HepG2 (cell line): ENCODE measurements around the gene C1orf74. TPM values are rescaled to one million over a fixed set of nuclear protein-coding genes. Genes with fewer than 3 reads are reported as not detected.

ENCODE experiments used
- AGO1 ChIP-seq: fragments of 200-400 bp; formaldehyde crosslinking; IDR thresholded peaks from 2 replicates; pipeline ENCODE4 v1.6.1; 2017; ENCODE audit warnings: mild to moderate bottlenecking, low read depth, low read length, moderate library complexity; ENCODE audit not compliant: poor library complexity, severe bottlenecking
- ATF7-NPFF ChIP-seq: sonication (generic); formaldehyde crosslinking; IDR thresholded peaks from 2 replicates; pipeline ENCODE4 v1.8.1; 2023; ENCODE audit warnings: mild to moderate bottlenecking, low read depth, missing genetic modification reagents, moderate library complexity
- BORCS8-MEF2B ChIP-seq: sonication (generic); formaldehyde crosslinking; IDR thresholded peaks from 2 replicates; pipeline ENCODE4 v1.8.0; 2022; ENCODE audit warnings: mild to moderate bottlenecking, missing genetic modification reagents
- GABPA ChIP-seq, 2 experiments: IDR thresholded peaks; 2 replicates each; pipeline ENCODE4 v1.6.1; 2011 to 2016; ENCODE audit warnings: low read depth in 2 of 2, low read length in 1 of 2, missing biosample characterization in 1 of 2, missing genetic modification characterization in 1 of 2
- JDP2 ChIP-seq: sonication (generic); formaldehyde crosslinking; IDR thresholded peaks from 2 replicates; pipeline ENCODE4 v1.8.1; 2022; ENCODE audit warnings: missing genetic modification reagents, borderline replicate concordance
- JUND ChIP-seq: sonication (generic); formaldehyde crosslinking; IDR thresholded peaks from 2 replicates; pipeline ENCODE4 v1.8.0; 2022; ENCODE audit warnings: mild to moderate bottlenecking, missing genetic modification reagents
- MED8 ChIP-seq: sonication (generic); formaldehyde crosslinking; IDR thresholded peaks from 2 replicates; pipeline ENCODE4 v1.8.1; 2023; ENCODE audit warnings: mild to moderate bottlenecking, missing genetic modification reagents; ENCODE audit not compliant: insufficient replicate concordance
- MEF2D ChIP-seq: sonication (generic); formaldehyde crosslinking; IDR thresholded peaks from 2 replicates; pipeline ENCODE4 v1.5.1; 2020; ENCODE audit warnings: mild to moderate bottlenecking, missing genetic modification reagents
- NR3C1 ChIP-seq: sonication (generic); formaldehyde crosslinking; IDR thresholded peaks from 2 replicates; pipeline ENCODE4 v1.4.0; 2020; ENCODE audit warnings: missing genetic modification reagents
- PCBP1 ChIP-seq: fragments of 200-400 bp; formaldehyde crosslinking; IDR thresholded peaks from 2 replicates; pipeline ENCODE4 v1.6.1; 2017; ENCODE audit warnings: mild to moderate bottlenecking, low read depth, low read length, borderline replicate concordance
- SALL2 ChIP-seq: sonication (generic); formaldehyde crosslinking; IDR thresholded peaks from 2 replicates; pipeline ENCODE4 v1.8.1; 2023; ENCODE audit warnings: mild to moderate bottlenecking, missing genetic modification reagents, inconsistent platforms
- SRSF4 ChIP-seq: fragments of 200-400 bp; formaldehyde crosslinking; IDR thresholded peaks from one replicate; pipeline ENCODE4 v1.6.1; 2018; ENCODE audit warnings: mild to moderate bottlenecking, low read depth, low read length, moderate library complexity; ENCODE audit not compliant: poor library complexity, severe bottlenecking
- ZFY ChIP-seq: sonication (generic); formaldehyde crosslinking; IDR thresholded peaks from 2 replicates; pipeline ENCODE4 v1.4.0; 2020; ENCODE audit warnings: missing genetic modification reagents
- ZNF160 ChIP-seq: sonication (generic); formaldehyde crosslinking; IDR thresholded peaks from 2 replicates; pipeline ENCODE4 v1.8.0; 2022; ENCODE audit warnings: mild to moderate bottlenecking, inconsistent platforms, missing genetic modification reagents
- ZNF205 ChIP-seq: IDR thresholded peaks from 2 replicates; pipeline ENCODE4 v1.6.1; 2018; ENCODE audit warnings: missing biosample characterization, missing genetic modification reagents
- ZNF33B ChIP-seq: sonication (generic); formaldehyde crosslinking; IDR thresholded peaks from 2 replicates; pipeline ENCODE4 v1.5.1; 2020; ENCODE audit warnings: mild to moderate bottlenecking, missing genetic modification reagents
- ZNF598 ChIP-seq: sonication (generic); formaldehyde crosslinking; IDR thresholded peaks from 2 replicates; pipeline ENCODE4 v1.5.1; 2020; ENCODE audit warnings: mild to moderate bottlenecking, missing genetic modification reagents, borderline replicate concordance
- polyA plus RNA-seq, 8 experiments: library from polyadenylated mRNA; depleted of rRNA in 3 of 8; stranded (reverse) in 7 of 8; unstranded in 1 of 8; fragments of >200 nt; fragmentation: Illumina TruSeq in 4 of 8; extraction: Trizol in 4 of 8; gene quantifications; 2 replicates each; pipeline versions ENCODE4 v1.2.1 to v1.2.3, GENCODE V29; 2011 to 2016; ENCODE audit warnings: low read depth in 4 of 8, missing spikeins in 1 of 8, mixed read lengths in 1 of 8; ENCODE audit not compliant: insufficient read depth in 1 of 8
- total RNA-seq, 5 experiments: library from RNA; depleted of rRNA; stranded (reverse); fragments of >200 nt; fragmentation: Illumina TruSeq; extraction: Trizol; gene quantifications; 2 replicates each; pipeline ENCODE4 v1.2.3, GENCODE V29; 2016; ENCODE audit warnings: low read depth in 1 of 5
- TF ChIP-seq, protein P1 (sequence below): IDR thresholded peaks from 2 replicates; pipeline ENCODE4 v1.6.1; 2016; ENCODE audit warnings: low read depth, borderline replicate concordance
- TF ChIP-seq, protein P2 (sequence below): sonication (generic); formaldehyde crosslinking; conservative IDR thresholded peaks from 2 replicates; pipeline ENCODE4 v1.8.1; 2023; ENCODE audit warnings: missing genetic modification reagents
- TF ChIP-seq, protein P3 (sequence below): IDR thresholded peaks from 2 replicates; pipeline ENCODE4 v1.6.1; 2012; ENCODE audit warnings: inconsistent platforms
- TF ChIP-seq, protein P4 (sequence below): sonication (generic); formaldehyde crosslinking; IDR thresholded peaks from 2 replicates; pipeline ENCODE4 v1.4.0; 2020; ENCODE audit warnings: missing genetic modification reagents
- TF ChIP-seq, protein P5 (sequence below): sonication (generic); formaldehyde crosslinking; IDR thresholded peaks from 2 replicates; pipeline ENCODE4 v1.4.0; 2020; ENCODE audit warnings: missing genetic modification reagents

The C1orf74 gene
- total and polyA plus RNA-seq, 2 of the 13 experiments (the other 11 are each of a cell fraction or from before 2014, with no cell fraction given), result 0.33 to 0.71 TPM

DNA sequence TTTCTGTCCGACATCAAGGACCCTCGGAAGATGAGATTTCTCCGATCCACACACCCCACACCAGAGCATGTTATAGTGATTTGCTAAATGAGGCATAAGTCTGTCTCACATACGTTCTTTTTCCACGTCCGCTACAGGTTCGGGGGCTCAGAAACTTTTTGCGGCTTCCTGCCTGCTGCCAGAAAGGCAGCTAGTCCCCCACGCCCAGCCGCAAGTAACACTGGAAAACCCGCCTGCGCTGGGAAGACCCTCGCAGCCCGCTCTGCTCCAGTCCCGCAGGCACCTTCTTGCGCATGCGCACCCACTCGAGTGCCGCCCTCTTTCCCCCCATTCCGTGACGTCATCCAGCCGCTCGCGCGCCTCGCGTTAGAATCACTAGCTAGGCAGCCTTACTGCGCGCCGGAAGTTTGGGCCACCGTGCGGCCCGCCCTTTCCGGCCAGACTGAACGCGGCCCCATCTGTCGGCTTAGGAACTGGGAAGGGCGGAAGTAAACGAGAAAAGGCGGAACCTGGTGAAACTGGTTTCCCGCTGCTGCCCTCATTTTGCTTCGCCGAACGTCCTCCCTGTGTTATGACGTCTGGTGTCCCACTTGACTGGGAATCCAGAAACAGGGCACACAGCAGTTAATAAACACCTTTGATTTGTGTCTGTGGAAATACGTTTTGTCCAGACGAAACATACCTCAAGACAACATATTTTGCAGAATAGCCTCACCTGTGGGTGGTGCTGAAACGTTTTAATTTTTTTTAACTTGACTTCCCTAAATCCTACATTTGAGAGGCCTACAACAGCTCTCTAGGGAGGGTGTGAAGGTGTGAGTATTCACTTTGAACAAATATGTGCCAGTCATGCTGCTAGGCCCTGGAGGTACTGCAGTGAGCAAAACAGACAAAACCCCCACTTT lies at the start of gene C1orf74 (continued):
- TF ChIP-seq, protein P1, sequence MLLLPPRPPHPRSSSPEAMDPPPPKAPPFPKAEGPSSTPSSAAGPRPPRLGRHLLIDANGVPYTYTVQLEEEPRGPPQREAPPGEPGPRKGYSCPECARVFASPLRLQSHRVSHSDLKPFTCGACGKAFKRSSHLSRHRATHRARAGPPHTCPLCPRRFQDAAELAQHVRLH (CRISPR knock-in tag), result no peak
- TF ChIP-seq, protein P2, sequence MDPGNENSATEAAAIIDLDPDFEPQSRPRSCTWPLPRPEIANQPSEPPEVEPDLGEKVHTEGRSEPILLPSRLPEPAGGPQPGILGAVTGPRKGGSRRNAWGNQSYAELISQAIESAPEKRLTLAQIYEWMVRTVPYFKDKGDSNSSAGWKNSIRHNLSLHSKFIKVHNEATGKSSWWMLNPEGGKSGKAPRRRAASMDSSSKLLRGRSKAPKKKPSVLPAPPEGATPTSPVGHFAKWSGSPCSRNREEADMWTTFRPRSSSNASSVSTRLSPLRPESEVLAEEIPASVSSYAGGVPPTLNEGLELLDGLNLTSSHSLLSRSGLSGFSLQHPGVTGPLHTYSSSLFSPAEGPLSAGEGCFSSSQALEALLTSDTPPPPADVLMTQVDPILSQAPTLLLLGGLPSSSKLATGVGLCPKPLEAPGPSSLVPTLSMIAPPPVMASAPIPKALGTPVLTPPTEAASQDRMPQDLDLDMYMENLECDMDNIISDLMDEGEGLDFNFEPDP (CRISPR knock-in tag), result no peak
- no peak for TF ChIP-seq ZNF160 (CRISPR knock-in tag)
- TF ChIP-seq ZNF205, result no peak
- TF ChIP-seq, protein P3, sequence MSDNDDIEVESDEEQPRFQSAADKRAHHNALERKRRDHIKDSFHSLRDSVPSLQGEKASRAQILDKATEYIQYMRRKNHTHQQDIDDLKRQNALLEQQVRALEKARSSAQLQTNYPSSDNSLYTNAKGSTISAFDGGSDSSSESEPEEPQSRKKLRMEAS, result peak; percentile 83
- TF ChIP-seq ATF7-NPFF (CRISPR knock-in tag), result no peak
- no peak for TF ChIP-seq MEF2D (CRISPR knock-in tag)
- peak; percentile 25 for TF ChIP-seq AGO1
- TF ChIP-seq SRSF4, result no peak
- no peak for TF ChIP-seq ZNF598 (CRISPR knock-in tag)
- TF ChIP-seq, protein P4, sequence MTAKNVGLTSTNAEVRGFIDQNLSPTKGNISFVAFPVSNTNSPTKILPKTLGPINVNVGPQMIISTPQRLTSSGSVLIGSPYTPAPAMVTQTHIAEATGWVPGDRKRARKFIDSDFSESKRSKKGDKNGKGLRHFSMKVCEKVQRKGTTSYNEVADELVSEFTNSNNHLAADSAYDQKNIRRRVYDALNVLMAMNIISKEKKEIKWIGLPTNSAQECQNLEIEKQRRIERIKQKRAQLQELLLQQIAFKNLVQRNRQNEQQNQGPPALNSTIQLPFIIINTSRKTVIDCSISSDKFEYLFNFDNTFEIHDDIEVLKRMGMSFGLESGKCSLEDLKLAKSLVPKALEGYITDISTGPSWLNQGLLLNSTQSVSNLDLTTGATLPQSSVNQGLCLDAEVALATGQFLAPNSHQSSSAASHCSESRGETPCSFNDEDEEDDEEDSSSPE (CRISPR knock-in tag), result peak; percentile 80
- TF ChIP-seq ZFY, result peak; percentile 44; the same call in 1 of the 2 replicates
- TF ChIP-seq BORCS8-MEF2B (CRISPR knock-in tag), result peak; percentile 73
- no peak for TF ChIP-seq MED8 (CRISPR knock-in tag)
- TF ChIP-seq SALL2 (CRISPR knock-in tag), result no peak
- no peak for TF ChIP-seq NR3C1 (CRISPR knock-in tag)
- TF ChIP-seq GABPA (IDR thresholded peaks at IDR 0.05; ENCODE audit: low read depth, low read length), result peak; percentile 86
- TF ChIP-seq GABPA (CRISPR knock-in tag; IDR thresholded peaks at IDR 0.05; ENCODE audit: low read depth), result peak; percentile 96
- TF ChIP-seq, protein P5, sequence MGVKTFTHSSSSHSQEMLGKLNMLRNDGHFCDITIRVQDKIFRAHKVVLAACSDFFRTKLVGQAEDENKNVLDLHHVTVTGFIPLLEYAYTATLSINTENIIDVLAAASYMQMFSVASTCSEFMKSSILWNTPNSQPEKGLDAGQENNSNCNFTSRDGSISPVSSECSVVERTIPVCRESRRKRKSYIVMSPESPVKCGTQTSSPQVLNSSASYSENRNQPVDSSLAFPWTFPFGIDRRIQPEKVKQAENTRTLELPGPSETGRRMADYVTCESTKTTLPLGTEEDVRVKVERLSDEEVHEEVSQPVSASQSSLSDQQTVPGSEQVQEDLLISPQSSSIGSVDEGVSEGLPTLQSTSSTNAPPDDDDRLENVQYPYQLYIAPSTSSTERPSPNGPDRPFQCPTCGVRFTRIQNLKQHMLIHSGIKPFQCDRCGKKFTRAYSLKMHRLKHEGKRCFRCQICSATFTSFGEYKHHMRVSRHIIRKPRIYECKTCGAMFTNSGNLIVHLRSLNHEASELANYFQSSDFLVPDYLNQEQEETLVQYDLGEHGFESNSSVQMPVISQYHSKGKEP (CRISPR knock-in tag), result no peak
- no peak for TF ChIP-seq ZNF33B
- TF ChIP-seq JUND, result peak; percentile 69
- TF ChIP-seq JDP2 (CRISPR knock-in tag), result no peak
- TF ChIP-seq PCBP1, result no peak
